Measurements from ENCODE around the gene PARG.
"Not testable (repeated sequence)": the region's sequence is repeated elsewhere in the genome, so short reads cannot be mapped to it uniquely, and the experiment has no call there.

Gene PARG

DNA sequence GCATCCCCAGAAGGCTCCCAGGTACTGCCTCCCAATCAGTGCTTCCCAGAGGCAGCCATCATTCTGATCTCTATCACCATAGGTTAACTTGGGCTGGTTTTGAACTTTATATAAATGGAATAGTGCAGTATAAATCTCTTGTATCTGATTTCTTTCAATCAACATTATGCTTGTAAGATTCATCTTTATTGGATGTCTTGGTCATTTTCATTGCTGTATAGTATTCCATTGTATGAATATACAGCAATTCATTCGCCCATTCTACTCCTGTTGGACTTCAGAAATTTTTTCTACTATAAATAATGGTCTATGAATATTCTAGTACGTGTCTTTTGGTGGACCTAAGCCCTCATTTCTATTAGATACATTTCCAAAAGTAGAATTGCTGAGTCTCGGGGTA lies 163.6 kb downstream of the PARG start:
- DNase-seq (ENCODE audit: extremely low read depth, low read depth) = no peak
- H3K4me3 ChIP-seq (replicated peaks; ENCODE audit: low read depth, low read length) = no peak overlapping the region
- TF ChIP-seq, protein P1, sequence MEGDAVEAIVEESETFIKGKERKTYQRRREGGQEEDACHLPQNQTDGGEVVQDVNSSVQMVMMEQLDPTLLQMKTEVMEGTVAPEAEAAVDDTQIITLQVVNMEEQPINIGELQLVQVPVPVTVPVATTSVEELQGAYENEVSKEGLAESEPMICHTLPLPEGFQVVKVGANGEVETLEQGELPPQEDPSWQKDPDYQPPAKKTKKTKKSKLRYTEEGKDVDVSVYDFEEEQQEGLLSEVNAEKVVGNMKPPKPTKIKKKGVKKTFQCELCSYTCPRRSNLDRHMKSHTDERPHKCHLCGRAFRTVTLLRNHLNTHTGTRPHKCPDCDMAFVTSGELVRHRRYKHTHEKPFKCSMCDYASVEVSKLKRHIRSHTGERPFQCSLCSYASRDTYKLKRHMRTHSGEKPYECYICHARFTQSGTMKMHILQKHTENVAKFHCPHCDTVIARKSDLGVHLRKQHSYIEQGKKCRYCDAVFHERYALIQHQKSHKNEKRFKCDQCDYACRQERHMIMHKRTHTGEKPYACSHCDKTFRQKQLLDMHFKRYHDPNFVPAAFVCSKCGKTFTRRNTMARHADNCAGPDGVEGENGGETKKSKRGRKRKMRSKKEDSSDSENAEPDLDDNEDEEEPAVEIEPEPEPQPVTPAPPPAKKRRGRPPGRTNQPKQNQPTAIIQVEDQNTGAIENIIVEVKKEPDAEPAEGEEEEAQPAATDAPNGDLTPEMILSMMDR (IDR thresholded peaks at IDR 0.05; ENCODE audit: low read depth, low read length, missing control alignments) = no peak

DNA sequence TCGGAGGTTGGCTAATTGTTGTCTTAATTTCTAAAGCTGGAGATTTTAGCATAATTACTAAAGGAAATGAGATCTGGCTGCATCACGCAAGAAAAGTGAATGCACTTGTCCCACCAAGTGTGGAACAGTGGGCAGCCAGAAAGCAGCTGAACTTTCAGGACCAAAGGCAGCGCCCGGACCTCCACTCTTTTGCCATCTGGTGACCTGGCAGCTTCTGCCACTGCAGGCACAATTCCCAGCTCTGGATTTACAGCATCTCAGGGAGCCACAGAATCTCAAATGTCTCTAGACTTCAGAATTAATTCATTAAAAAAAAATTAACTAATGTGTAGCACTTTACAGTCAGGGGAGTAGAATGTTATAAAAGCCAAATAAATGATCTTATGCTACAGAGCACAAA lies 165.0 kb downstream of the PARG start:
- H3K4me3 ChIP-seq (replicated peaks; ENCODE audit: low read depth, low read length) = no peak overlapping the region
- TF ChIP-seq, protein P1 (IDR thresholded peaks at IDR 0.05; ENCODE audit: low read depth, low read length, missing control alignments) = no peak
- DNase-seq (ENCODE audit: extremely low read depth, low read depth) = no peak

DNA sequence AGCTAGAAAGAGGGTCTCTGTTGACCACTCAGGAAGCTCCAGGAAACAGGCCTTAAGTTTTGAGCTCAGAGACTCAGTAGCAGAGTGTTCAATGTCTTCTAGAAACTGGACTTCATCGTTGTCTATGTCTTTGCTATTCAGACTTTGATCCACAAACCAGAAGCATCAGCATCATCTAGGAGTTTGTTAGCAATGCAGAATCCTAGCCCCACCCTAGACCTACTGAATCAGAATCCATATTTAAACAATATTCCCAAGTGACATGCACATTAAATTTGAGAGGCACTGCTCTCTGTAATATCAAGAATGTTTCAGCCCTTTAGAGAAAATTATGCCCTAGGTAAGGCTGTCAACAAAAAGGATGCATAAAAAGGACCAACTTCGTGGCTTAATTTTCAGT lies 166.8 kb downstream of the PARG start:
- H3K4me3 ChIP-seq (replicated peaks; ENCODE audit: low read depth, low read length) = no peak overlapping the region
- DNase-seq (ENCODE audit: extremely low read depth, low read depth) = no peak
- TF ChIP-seq, protein P1 (IDR thresholded peaks at IDR 0.05; ENCODE audit: low read depth, low read length, missing control alignments) = no peak

DNA sequence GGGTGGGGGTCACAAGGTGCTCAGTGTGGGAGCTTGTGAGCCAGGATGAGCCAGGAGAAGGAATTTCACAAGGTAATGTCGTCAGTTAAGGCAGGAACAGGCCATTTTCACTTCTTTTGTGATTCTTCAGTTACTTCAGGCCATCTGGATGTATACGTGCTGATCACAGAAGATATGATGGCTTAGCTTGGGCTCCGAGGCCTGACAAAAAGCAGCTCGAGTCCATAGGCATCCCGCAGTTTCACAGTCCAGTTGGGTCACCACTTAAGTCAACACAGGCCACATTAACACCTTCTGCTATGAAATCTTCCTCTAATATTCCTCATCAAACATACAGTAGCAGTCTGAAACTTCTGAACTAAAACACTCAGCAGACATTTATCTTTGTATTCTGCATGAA lies 168.9 kb downstream of the PARG start:
- DNase-seq (ENCODE audit: extremely low read depth, low read depth); H3K4me3 ChIP-seq (replicated peaks; ENCODE audit: low read depth, low read length): not testable (repeated sequence)

DNA sequence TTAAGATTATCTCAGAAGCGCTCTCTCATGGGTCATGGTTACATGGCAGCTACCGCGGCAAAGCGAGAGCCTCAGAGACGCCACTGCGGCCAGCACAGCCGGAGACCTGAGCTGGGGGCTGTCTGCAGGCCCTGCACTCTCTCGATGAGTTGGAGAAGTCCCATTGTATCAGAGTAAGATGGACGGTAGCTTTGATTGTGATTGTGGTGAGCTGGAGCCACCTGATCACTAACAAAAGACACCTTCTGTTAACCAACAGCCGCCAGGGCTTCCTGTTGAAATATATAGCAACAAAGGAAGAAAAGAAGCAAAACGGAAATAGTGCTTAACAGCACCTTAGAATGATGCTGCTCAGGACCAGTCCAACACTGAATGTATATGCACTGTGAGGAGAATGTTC lies 170.8 kb downstream of the PARG start:
- not testable (repeated sequence) for DNase-seq (ENCODE audit: extremely low read depth, low read depth); H3K4me3 ChIP-seq (replicated peaks; ENCODE audit: low read depth, low read length)

DNA sequence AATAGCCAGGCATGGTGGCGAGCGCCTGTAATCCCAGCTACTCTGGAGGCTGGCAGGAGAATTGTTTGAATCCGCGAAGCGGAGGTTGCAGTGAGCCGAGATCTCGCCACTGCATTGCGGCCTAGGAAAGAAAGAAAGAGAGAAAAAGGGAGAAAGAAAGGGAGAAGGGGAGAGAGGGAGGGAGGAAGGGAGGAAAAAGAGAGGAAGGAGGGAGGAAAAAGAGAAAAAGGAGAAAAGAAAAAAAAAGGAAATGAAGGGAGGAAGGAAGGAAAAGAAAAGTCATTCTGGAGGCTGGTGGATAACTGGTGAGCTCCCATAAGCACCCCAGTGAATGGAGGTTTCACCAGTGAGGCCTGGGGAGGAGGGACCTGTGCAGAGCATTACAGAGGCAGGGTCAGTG lies 172.1 kb downstream of the PARG start:
- DNase-seq (ENCODE audit: extremely low read depth, low read depth) = no peak
- H3K4me3 ChIP-seq (replicated peaks; ENCODE audit: low read depth, low read length) = no peak overlapping the region
- TF ChIP-seq, protein P1 (IDR thresholded peaks at IDR 0.05; ENCODE audit: low read depth, low read length, missing control alignments) = no peak

DNA sequence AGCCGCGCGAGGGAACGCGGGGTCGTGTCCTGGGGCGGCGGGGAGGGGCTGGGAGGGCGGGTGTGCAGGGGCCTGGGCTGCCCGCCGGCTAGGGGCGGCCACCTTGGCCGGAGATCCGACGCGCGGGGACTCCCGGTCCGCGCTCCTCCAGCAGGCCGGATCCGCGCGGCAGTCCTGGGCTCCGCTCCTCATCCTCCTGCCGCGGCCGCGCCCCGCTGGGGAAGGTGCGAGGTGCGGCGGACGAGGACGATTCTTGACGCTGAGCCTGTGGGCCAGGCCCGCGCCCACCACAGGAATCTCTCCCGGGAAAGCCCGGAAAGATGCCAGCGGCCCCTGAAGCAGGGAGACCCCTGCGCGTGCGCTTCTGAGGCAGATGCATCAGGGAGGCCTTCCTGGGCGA lies 173.1 kb downstream of the PARG start:
- H3K4me3 ChIP-seq (replicated peaks; ENCODE audit: low read depth, low read length) = no peak overlapping the region
- TF ChIP-seq, protein P1 (IDR thresholded peaks at IDR 0.05; ENCODE audit: low read depth, low read length, missing control alignments) = no peak
- no peak for DNase-seq (ENCODE audit: extremely low read depth, low read depth)

DNA sequence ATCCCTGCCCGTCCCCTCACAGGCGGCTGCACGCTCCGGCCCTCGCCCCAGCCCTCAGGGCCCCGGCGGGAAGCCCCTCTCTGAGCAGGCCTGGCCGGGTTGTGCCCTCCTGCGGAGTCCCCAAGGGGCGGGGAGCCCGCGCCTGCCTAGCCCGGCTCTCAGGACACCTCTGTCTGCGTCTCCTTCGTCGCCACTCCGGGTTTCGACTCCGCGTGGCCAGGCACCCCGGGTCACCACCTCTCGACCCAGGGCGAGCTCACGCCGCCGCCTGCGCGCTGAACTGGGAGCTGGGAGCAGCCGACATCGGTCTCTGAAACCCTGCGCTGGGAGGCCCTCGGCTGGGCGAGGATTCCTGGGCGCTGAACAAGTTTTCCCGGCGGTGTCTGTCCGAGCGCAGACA lies 173.5 kb downstream of the PARG start:
- TF ChIP-seq, protein P1 (IDR thresholded peaks at IDR 0.05; ENCODE audit: low read depth, low read length, missing control alignments) = no peak
- H3K4me3 ChIP-seq (replicated peaks; ENCODE audit: low read depth, low read length) = no peak overlapping the region
- DNase-seq (ENCODE audit: extremely low read depth, low read depth) = no peak
